ENCODE data around the gene NCS1.

- TF ChIP-seq EZH2 (IDR thresholded peaks at IDR 0.05; ENCODE audit: insufficient read depth, poor library complexity, severe bottlenecking): no peak
- no peak for TF ChIP-seq EZH2phosphoT487 (IDR thresholded peaks at IDR 0.05; ENCODE audit: insufficient read depth, low read depth)
Measured at GRCh38 chr9:130232899-130233586, 60.8 kb downstream of the NCS1 start.
